HUDEP-2 (cell line): Measurements from ENCODE around the gene SLC35E4.
"Not testable (repeated sequence)": the region's sequence is repeated elsewhere in the genome, so short reads cannot be mapped to it uniquely, and the experiment has no call there.

Source experiments
- DNase-seq, 76 experiments: peaks; one replicate each; lab custom pipeline; 2025; ENCODE audit not compliant: unreplicated experiment in 76 of 76; lab: John Stamatoyannopoulos, UW

The SLC35E4 gene

DNA sequence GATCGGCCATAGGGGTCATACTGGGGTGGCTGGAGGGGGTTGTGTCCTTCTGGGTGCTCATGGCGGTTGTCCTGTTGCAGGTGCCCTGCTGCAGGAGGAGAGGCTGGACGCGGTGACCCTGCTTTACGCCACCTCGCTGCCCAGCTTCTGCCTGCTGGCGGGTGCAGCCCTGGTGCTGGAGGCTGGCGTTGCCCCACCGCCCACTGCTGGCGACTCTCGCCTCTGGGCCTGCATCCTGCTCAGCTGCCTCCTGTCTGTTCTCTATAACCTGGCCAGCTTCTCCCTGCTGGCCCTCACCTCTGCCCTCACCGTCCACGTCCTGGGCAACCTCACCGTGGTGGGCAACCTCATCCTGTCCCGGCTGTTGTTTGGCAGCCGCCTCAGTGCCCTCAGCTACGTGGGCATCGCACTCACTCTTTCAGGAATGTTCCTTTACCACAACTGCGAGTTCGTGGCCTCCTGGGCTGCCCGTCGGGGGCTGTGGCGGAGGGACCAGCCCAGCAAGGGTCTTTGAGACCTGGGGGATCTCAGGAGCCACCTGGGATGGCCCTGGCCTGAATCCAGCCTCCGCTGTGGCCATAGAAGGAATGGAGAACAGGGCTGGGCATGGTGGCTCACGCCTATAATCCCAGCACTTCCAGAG, 11.1 kb downstream of the SLC35E4 start:
- no peak for DNase-seq

DNA sequence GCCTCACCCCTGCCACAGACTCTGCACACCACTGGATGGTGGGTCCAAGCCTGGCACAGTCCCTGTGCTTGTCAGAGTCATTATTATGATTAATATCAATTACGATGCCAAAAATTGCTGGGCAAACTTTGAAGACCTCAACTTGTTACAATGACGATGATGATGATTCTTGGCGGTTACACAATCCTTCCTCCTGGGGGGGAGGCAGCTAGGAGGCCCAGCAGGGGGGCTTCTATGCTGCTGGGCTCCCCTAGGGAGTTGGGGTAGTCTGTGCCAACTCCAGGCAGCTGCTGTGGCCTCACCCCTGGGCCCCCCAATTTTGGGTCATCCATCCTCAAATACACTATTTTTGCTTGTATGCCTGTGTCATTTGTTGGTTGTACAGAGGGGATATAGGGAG, 12.0 kb downstream of the SLC35E4 start:
- DNase-seq = no peak

DNA sequence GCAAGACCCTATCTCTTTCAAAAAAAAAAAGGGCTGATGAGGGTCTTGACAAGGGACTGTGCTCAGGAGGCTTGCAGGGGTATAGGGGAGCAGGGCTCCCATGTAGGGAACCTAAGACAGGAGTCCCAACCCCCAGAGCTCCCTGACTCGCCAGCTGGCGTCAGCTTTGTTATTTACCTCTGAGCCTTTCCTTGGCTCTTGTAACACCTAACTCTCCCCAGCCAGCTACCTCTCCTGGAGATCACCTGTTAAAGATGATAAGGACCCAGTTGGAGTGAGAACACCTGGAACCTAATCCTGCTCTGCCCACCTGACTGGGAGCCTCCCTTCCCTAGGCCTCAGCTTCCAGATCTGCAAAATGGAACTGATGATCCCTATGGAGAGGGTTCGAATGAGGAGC, 13.2 kb downstream of the SLC35E4 start:
- no peak for DNase-seq

GRCh38 chr22:30649430-30650007, 13.9 kb downstream of the SLC35E4 start:
- peak in 49 of 76 experiments; percentile 8 to 60 (median 36) for DNase-seq

DNA sequence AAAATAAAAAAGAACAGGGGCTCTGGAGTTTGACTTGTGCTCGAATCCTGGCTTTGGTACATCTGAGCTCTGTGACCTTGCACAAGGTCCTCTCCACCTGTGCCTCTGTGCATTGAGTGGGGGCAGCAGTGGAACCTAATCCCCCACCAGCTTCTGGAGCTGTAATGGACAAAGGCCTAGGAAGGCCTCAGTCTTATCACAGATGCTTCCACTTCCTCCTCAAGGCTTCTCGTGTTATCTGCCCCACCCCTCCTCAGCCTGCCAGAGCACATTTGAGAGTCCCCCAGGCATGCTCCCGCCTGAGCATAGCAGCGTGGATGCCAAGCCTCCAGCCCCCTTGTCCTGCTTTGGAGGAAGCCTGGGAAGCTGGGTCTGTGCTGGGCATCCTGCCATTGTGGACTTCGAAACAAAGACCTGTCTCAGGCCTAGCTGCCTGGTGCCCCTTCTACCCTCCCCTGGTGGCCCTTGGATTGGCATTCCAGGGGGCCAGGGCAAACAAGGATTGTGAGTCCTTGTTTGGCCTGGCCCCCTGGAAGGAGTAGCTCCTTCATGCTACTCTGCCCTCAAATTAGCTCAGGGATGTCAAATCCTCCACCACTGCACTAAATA, 15.0 kb downstream of the SLC35E4 start:
- peak in 23 of 76 experiments; percentile 3 to 44 (median 23) for DNase-seq

DNA sequence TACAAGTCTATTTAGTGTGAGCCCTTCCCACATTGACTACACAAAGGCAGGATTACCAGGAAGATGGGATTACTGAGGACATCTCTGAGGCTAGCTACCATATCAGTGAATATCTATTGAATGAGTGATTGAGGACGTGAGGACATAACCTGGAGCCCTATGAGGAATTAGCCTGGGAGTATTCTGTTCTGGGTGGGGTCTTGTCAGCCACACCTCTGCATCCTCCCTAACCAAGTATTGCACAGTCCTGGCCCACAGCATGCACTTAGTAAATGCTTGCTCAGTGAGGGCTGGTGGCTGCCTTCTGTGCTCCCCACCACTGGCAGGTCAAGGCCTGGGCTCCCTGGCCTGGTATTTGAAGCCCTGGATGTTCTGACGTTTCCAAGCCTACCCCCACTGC, 17.3 kb downstream of the SLC35E4 start:
- DNase-seq = no peak

GRCh38 chr22:30654361-30654760, 18.8 kb downstream of the SLC35E4 start:
- no peak for DNase-seq

GRCh38 chr22:30655532-30655931, 20.0 kb downstream of the SLC35E4 start:
- no peak for DNase-seq

DNA sequence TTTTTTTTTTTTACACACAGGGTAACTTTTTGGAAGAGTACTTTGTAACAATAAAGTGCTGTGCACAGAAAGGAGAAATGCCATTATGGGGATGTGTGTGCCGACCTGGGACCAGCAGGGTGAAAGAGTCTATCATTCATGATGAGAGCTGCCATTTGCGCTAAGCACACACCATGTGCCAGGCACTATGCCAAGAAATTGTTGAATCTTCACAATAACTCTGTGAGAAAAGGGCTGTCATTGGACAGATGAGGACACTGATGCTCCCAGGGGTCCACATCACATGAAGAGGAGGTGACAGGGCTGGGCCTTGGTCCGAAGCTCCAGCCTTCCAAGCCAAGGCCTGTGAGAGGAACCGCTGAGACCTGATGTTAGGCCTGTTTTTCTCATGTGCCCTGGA, 26.5 kb downstream of the SLC35E4 start:
- DNase-seq = no peak

GRCh38 chr22:30664798-30665197, 29.2 kb downstream of the SLC35E4 start:
- DNase-seq = no peak

- DNase-seq = no peak
Observed at GRCh38 chr22:30665266-30665665, 29.7 kb downstream of the SLC35E4 start.

- no peak for DNase-seq
Observed at GRCh38 chr22:30665786-30666185, 30.2 kb downstream of the SLC35E4 start.

GRCh38 chr22:30667107-30667493, 31.5 kb downstream of the SLC35E4 start:
- no peak for DNase-seq

DNA sequence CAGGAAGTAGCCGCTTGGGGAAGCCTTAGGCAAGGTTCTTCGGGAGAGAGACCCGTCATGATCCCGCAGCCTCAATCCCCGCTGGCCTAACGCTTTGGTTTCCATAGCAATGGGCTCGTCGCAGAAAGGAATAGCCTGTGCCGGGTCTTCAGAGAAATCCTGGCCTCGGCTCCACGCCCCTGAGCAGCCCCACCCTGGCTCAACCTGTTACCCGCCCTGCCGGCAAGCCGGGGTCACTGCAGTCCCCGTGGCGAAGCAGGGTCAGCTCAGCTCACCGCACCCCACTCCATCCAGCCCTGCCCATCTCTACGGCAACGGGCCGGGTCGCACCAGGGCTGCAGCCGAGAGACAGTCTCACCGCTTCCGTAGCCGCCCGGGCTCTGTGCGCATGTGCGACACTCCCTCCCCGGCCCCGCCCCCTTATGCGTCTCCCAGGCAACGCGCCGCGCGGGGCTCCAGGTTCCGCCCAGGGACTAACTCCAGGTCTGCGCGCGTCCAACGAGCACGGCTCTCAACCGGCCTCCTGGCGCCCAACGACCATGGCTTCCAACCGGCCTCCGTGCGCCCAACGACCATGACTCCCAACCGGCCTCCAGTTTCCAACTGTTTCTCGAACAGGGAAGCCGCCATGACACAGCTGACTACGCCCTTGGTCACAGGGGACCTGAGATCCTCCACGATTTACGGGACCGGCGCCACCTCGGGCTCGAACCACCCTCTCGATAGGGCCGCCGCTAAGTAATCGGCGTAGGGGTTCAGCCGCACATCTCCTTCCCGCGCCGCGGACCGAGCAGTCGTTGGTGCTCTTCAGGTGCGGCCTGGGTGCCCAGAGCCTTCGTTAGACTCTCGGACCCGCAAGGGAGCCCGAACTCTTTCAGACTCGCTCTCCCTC, 32.2 kb downstream of the SLC35E4 start, which contains the start of gene DUSP18:
DUSP18 (minus strand) TSS at position 382 of the 892 bp plus-strand sequence. CDS start 3,872 bp downstream, outside the sequence.
- peak in 75 of 76 experiments; percentile 13 to 96 (median 87) for DNase-seq

GRCh38 chr22:30668386-30668710, 32.8 kb downstream of the SLC35E4 start:
- no peak for DNase-seq

GRCh38 chr22:30671071-30671470, 35.5 kb downstream of the SLC35E4 start:
- DNase-seq = no peak

GRCh38 chr22:30673136-30673535, 37.6 kb downstream of the SLC35E4 start:
- DNase-seq = peak in 1 of 76 experiments; percentile 19

- DNase-seq = no peak
Observed at GRCh38 chr22:30674482-30674881, 38.9 kb downstream of the SLC35E4 start.

- DNase-seq = peak in 11 of 76 experiments; percentile 4 to 27 (median 15)
Observed at GRCh38 chr22:30675436-30675835, 39.9 kb downstream of the SLC35E4 start.

DNA sequence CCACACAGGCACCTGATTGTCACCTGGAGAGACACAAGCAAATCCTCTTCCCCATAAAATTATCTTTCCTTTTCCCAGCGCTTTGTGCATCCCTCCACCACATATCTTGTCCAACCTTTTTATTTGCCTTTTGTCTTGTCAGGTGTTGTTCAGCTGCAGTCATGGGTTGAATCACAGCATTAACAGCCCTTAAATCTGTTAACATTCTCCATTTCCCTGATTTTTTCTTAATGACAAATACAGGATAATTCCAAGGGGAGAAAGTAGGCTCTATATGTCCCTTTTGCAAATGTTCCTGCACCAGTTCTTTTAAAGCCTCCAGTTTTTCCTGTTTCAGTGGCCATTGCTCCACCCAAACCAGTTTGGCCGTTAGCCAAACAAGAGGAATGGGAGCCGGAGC, 41.0 kb downstream of the SLC35E4 start:
- DNase-seq = not testable (repeated sequence)
